HUDEP-2 (cell line): Measurements from ENCODE around the gene LRRK1.
"Not testable (repeated sequence)": the region's sequence is repeated elsewhere in the genome, so short reads cannot be mapped to it uniquely, and the experiment has no call there.

Experiments
- DNase-seq, 76 experiments: peaks; one replicate each; lab custom pipeline; 2025; ENCODE audit not compliant: unreplicated experiment in 76 of 76; lab: John Stamatoyannopoulos, UW

The LRRK1 gene

DNA sequence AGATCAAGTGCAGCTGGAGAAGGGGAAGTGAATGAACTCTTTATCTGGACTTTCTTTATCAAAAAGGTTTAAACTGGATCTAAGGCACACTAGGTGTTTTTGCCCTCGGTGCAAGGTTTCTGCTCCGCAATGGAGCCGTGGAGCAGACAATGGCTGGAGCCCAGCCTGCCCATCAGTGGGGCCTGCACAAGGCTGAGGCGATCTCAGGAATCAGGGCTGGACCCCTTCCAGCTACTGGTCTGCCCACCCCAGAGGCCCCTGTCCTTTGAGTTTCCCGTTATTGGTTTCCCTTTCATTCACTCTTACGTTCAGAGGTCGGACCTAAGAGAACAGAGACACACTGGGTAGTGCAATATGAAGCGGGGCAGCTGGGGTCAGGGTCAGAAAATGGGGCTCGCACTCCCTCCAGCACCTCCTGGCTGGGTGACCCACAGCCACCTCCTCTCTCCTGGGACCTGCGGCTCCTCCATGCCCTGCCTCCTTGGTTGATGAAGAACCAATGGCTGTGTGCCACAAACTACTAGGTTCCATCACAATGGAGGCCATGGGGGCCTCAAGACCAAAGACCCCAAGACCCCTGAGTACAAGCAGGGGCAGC, 168.1 kb downstream of the LRRK1 start:
- no peak for DNase-seq

DNA sequence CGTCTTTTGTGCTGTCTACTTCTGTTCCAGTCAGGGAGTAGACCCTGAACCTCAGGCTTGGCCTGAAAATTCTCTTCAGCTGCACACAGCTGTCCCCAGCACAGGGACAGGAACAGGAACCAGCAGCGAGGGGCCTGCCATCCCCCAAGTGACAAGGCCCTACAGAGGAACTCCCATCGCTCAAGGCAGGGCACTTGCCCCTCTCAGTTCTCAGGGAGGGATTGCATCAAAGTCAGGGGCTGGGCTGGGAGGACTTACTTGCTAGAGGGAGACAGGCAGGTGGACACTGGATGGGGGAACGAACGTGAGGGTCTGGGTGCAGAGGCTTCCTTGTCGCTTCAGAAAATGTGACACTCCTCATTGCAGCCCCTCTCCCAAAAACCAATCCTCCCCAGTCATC, 169.1 kb downstream of the LRRK1 start:
- no peak for DNase-seq

- DNase-seq = peak in 59 of 76 experiments; percentile 3 to 75 (median 47)
Observed at GRCh38 chr15:101088788-101089578, 169.8 kb downstream of the LRRK1 start.

- no peak for DNase-seq
Observed at GRCh38 chr15:101089579-101090427, 170.6 kb downstream of the LRRK1 start.

GRCh38 chr15:101090428-101090790, 171.3 kb downstream of the LRRK1 start:
- DNase-seq = no peak

GRCh38 chr15:101091080-101092017, 172.2 kb downstream of the LRRK1 start:
- DNase-seq = no peak

- DNase-seq = no peak
Observed at GRCh38 chr15:101092156-101092866, 173.2 kb downstream of the LRRK1 start.

DNA sequence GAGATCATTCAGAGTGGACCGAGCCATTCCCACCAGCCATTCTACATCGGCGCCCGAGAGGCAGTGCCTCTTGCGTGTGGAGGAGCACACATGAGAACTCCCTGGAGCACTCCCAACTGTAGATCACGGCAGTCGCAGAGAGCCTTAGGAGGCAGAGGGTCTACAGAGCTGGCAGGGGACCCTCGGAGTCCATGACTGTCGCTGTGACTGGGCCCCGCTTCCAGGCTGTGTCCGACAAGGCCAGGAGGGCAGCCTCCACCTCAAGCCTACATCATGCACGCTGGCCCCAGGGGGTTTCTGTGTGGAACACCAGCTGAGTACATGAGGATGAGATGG, 173.7 kb downstream of the LRRK1 start:
- DNase-seq = no peak

DNA sequence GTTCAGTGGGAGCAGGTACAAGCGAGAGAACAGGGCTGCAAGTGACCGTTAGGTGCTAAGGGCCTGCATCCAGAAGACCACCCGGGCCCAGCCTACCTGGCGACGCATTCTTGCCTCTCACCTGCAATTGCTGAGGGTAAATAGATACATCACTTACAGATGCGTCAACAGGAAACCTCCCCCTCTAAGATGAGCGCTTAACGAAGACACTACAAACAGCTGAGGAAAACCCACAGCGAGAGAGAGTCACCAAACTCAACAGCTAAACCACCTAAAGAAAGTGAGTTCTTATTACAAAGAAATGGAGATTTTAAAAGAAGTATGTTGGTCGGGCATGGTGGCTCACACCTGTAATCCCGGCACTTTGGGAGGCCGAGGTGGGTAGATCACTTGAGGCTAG, 174.8 kb downstream of the LRRK1 start:
- no peak for DNase-seq

DNA sequence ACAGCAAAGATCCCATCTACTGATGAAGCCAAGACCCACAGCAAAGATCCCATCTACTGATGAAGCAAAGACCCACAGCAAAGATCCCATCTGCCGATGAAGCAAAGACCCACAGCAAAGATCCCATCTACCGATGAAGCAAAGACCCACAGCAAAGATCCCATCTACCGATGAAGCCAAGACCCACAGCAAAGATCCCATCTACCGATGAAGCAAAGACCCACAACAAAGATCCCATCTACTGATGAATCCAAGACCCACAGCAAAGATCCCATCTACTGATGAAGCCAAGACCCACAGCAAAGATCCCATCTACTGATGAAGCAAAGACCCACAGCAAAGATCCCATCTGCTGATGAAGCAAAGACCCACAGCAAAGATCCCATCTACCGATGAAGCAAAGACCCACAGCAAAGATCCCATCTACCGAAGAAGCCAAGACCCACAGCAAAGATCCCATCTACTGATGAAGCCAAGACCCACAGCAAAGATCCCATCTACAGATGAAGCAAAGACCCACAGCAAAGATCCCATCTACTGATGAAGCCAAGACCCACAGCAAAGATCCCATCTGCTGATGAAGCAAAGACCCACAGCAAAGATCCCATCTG, 176.7 kb downstream of the LRRK1 start:
- DNase-seq = not testable (repeated sequence)

DNA sequence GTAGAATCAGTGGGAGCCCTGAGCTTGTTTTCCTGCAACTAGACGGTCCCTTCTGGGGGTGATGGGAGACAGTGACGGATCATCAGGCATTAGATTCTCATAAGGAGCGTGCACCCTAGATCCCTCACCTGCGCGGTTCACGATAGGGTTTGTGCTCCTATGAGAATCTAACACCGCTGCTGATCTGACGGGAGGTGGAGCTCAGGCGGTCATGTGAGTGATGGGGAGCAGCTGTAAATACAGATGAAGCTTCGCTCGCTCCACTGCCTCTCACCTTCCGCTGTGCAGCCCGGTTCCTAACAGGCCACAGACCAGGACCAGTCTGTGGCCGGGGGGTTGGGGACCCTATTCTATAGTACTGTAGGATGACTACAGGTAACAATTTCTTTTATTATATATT, 178.0 kb downstream of the LRRK1 start:
- DNase-seq = no peak

GRCh38 chr15:101099183-101099582, 180.0 kb downstream of the LRRK1 start:
- no peak for DNase-seq

DNA sequence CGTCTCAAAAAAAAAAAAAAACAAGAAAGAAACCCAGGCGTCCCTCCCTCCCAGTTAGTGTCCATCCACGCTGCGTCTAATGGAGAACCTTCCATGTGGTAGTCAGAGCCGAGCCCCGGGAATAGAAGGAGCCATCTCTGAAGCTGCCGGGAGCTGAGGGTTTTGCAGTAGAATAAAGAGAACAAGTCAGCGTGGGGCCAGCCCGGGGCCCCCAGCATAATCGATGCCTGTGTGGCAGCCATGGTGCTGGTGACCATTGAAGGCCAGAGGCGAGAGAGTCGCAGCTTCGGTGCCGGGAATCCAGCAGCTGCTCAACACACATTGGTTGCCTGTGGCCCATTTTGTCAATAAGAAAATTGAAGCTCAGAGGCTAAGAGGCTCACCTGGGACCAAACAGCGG, 181.0 kb downstream of the LRRK1 start:
- DNase-seq = no peak

GRCh38 chr15:101100593-101101442, 181.7 kb downstream of the LRRK1 start:
- DNase-seq = no peak

DNA sequence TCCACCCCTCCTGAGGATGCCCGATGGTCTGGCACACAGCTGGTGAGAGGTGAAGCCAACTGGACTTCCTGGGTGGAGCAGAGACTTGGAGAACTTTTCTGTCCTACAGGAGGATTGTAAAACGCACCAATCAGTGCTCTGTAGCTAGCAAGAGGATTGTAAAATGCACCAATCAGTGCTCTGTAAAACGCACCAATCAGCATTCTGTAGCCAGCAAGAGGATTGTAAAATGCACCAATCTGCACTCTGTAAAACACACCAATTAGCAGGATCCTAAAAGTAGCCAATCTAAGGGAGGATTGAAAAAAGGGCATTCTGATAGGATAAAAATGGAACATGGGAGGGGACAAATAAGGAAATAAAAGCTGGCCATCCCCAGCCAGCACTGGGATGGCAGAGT, 182.5 kb downstream of the LRRK1 start:
- DNase-seq = no peak

- no peak for DNase-seq
Observed at GRCh38 chr15:101102746-101103145, 183.6 kb downstream of the LRRK1 start.

DNA sequence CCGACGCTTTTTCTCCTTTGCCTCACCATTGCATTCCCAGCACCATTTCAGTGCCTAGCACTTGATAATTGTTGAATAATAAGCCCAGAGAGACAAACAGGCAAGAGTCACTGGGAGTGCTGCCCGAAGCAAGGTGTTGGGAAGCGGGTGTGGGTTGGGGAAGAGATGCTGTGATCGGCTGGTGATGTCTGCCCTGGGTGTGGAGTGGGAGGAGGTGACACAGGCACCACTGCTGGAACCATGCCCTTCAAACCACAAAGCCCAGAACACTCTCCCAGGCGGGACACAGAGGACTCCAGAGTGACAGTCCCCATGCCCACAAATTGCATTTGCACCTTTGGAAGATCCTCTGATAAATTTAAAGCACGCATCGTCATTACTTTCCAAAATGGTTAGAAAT, 184.4 kb downstream of the LRRK1 start:
- DNase-seq = peak in 23 of 76 experiments; percentile 4 to 49 (median 16)

DNA sequence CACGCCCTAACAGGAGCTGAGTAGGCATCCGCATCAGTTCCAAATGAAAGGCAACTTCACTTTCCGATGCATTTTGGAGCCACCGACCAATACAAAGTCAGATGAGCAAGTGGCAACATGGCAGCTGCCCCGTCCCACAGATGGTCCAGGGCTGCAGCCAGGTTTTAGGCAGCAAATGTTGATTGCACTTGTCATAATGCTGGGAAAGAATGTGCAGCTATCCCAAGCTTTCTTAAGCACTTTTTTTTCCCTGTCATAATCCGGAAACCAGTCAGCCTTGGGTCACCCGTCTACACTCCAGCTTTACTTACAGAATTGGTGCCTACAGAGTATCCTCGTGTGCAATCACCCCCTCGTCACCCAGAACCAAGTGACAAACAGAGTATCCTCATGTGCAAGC, 185.0 kb downstream of the LRRK1 start:
- DNase-seq = no peak
